Stimulated activated CD8-positive, alpha-beta memory T cell treated with anti-CD3 and anti-CD28 coated beads, Interleukin-2, amount 100 ng/mL, for 48 hours (primary cell): ENCODE results near the gene NTNG1.

Experiments
- DNase-seq, 2 donors: peaks; one replicate each; pipeline ENCODE4 v3.0.0-alpha.2; 2020; ENCODE audit warnings: low read depth in 2 of 2

The NTNG1 gene

DNA sequence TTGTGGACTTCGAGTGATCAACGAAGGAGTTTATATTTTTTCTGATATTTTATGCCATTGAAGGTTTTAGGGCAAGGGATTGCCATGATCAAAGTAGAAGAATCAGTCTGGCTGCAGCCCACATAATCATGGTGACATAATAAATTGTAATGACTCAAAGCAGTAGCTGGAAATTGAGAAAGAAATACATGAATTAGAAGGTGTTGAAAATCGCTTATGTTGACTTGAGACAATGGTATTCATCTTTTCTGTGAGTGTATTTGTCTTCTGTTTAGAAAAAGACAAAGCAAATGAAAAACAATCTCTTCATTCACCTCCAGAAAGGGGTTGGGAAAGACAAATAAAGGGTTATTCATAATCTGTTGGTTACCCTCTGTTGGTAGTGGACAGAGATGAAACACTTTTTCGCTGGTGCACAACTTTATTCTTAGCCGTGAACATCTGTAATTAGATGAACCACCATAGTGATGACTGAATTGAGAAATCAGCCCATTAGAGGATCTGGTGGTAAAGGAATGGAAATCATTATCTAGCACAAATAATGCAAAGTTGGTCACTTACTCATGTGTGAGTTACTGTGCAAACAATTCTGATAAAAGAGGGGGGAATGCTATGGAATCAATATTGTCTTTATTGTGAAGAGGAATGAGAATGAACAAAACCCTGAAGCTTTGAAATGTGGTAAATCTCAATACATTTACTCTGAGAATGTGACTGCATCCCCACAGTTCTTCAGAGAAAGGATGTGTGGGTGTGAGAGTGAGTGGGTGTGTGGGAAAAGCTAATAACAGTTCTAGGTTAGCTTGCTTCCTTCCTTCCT lies 121.8 kb downstream of the NTNG1 start:
- DNase-seq = no peak

DNA sequence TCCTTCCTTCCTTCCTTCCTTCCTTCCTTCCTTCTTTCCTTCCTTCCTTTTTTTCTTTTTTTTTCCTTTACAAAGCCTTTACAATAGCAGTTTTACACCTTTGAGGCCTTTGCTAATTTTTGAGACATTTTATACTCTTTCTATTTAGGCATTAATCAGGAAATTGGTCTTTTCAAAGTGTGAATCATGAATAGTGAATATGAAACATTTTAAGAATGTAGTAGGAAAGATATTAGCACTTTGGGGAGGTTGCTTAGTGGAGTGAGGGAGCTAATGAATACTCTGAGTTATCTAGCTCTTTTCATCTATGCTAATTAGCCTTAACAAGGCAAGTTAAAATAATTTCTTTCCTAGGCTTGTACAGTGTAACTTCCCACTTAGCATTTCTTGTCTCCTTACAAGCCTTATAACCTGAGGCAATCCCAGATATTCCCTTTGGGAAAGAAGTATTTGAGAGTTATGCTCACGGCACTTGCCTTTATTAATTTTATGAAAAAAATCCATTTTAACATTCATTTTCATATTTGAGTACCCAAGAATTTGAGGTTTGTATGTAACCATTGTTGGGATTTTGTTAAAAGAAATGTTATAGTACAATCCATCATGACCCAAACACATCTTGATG lies 122.6 kb downstream of the NTNG1 start:
- no peak for DNase-seq

DNA sequence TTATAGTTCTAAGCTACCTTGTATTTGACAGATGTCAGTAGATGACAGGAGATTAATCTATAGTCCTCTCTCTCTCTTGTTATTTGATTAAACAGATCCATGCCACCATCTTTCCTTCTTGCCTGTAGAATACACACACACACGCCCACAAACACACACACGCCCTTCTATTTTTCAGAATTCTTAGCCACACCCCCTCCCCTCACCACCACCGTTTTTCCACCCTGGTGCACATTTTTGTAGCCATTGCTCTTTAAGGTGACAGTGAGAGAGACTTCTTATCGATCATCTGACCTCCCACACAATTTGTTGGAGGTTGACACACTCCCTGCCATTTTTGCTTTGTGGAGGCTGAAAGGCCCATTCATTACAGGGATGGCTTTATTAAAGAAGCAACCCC lies 123.2 kb downstream of the NTNG1 start:
- DNase-seq = no peak

DNA sequence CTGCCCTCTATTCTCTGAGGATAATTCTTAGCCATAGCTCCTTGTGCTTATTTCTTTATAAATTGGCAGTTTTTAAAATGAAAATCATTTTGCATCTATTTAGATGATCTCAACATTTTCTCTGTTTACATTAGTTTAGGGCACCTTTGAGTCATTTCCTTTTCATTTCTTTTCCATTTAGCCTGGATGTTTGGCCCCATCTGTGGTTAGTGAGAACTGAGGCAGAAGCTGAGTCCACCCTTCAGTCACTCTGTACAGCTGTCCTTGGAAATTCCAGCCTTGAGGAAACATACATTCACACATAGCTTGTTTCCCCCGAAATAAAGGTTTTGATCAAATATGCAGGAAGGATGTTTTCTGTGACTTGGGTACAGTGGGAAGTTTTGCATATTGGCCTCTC lies 123.7 kb downstream of the NTNG1 start:
- no peak for DNase-seq

DNA sequence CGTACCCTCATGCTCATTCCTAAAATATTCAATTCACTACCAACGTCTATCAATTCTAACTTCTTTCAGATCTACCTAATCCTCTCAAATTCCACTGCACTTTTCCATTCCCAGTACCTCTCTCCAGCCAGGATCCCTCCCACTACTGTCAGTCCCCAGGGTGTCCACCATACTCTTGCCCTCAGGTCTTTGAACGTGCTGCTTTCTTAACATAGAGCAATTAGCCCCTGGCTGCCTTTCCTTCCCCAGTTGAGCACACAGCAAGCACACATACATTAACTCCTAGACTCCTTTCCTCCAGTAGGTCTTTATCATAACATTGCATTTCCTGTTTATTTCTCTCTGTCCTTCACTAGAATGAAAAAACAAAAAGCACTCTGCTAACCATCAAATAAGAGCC lies 126.7 kb downstream of the NTNG1 start:
- DNase-seq = no peak

DNA sequence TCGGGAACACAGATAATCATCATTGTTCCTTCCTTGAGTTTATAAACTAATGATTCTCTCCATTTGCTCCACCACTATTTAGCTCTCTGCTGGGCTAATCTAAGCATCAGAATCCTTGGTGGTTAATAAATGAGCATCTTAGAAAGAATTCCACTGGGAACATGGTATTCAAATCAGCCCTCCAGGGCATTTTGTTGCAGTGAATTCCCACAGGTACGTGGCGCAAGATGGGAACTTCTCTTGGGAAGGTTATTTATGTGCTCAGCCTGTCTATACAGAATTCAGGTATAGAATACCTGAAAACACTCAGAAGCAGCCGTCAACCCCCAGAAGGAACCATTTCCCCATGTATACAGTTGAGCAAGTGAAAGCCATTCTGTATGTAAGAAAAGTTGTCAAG lies 131.5 kb downstream of the NTNG1 start:
- DNase-seq = no peak

DNA sequence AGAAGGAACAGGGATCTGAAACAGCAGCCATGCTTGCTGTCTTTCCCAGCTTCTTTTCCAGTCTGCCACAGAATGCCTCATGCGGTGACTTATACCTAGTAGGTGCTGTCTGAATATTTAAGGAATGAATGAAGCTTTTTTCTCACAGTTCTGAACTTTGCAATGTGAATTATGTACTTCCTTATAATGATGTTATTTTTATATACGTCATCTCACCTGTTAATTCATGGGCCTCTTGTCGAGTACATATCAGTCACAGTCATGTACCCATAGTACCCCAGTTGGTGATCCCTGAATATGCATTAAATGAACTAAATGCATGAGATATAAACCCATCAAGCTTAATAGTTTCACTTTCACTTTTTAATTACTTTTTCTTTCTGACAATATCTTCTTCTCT lies 132.7 kb downstream of the NTNG1 start:
- DNase-seq = no peak

DNA sequence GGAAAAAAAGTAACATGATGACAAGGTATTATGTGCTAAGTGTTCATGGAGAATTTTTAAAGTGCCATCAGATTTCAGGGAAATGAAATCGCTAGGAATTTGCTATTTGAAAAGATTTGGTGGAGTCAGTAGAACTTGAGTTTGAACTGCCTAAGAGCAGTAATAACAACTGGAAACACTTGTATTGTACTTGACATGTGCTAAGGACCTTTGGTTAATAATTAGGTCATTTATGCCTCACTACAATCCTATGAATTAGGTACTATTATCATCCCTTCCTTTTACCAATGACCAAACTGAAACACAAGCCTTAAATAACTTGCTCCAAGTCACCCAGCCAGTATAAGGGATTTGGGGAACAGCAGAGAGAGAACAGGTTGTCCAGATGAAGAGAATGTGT lies 133.4 kb downstream of the NTNG1 start:
- DNase-seq = no peak

DNA sequence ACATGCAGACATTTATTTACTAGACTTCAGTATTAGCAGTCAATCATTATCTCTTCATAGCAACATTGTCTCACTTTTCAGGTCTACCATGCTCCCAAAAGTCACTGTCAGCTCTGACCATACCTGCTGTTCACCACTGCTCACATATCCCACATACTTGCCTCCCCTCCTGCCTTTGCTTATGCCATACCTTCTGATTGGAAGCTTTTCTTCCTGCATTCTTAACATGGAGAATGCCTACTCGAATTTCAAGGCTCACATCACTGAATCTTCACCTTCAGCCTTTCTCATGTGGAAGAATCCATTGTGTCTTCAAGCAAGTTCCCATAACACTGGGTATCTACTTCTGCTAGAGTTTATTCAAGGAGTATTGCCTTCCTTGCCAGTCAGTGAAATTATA lies 135.4 kb downstream of the NTNG1 start:
- no peak for DNase-seq

DNA sequence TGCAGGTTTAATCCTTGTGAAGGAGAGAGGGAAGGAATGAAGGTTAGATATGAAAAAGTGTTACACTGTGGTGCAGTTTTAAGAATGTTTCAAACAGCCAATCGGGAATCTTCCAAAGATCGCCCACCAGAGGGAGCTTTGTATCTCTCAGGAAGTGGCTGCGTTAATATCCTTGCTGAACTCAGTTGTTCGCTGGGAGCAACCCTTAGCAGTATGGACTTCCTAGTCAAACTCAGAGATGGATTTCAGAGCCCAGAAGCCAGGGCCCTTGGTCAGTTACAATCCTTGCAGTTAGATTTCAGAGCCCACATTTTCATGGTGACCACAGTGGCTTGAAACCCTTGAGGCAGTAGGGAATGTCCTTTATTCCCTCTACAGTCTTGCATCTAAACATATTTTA lies 136.2 kb downstream of the NTNG1 start:
- no peak for DNase-seq

DNA sequence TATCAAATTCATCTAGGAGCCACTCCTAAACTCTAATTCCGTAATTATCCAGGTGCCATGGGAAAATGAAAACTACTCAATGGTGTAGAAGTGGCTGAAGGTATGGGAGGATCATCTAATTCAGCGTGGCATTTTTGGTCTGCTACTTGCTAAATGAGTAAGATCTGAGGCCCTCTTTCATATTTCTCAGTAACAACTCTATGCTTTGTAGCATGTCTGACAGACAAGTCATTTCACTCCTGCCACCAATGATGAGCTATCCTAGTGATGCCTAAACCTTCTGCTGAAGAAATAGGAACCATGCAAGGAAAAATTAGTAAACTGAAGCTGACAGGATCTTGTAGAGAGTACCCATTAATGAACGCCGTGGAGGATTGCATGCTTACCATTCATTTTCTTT lies 145.3 kb downstream of the NTNG1 start:
- no peak for DNase-seq

DNA sequence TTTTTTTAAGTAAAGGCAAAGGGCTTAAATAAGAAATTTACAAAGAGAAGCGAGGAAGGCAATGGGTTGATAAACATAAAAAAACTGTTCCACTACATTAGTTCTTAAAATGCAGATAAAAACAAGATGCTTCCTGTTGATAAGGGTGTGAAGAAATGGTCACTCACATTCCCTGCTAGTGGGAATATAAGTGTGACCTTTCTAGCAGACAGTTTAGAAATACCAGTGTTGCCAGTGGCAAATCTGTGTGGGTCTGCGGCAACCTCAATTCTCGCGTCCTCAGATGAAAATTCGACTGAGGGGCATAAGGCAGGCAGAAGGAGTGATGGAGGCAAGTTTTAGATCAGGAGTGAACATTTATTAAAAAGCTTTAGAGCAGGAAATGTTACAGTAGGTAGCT lies 151.1 kb downstream of the NTNG1 start:
- no peak for DNase-seq

DNA sequence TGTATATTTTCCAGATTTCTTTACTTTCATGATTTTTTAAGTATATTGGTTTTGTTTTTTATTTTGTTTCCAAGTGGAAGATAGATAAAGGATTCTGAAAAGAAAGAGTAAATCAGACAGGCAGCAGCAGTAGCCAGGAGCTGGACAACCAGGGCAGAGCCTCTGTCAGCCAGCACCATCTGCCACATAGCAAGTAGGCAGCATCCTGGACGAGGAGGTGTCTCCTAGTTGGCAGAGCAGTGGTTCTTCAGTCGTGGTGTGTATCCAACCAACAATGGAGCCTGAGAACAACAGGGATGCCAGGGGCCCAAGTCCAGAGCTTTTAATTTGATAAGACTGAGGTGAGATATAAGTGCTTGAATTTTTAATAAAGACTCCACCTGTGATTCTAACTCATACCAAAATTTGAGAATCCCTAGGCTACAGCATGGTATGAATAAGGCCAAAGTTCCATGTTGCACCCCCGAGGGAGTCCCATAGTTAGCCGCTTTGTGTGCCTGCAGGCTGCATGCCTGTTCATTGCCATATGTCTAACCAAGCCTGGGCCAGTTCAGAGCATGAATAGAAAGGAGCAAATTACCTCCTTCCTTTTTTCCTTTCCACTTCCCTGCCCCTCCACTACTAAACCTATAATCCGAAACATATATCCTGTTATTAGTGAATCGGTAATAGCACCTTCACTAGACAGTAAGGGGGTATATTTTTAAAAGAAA lies 153.2 kb downstream of the NTNG1 start:
- DNase-seq = no peak

DNA sequence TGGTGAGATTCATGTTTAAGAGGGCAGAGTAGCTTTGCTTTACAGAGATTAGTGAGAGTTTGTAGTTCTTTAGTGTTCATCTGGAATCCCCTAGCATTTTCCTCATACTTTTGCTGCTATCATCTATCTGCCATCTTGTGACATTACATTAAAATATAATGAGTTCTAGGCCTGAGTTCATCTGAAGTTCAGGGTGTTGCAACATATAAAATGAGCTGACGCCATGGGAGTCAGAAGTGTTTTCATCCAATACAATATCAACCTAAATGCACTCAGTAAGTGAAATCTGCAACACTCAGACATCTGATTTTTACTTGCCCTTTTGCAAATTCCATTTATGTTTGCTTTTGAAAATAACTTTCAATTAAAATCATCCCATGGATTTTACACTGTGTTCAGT lies 153.8 kb downstream of the NTNG1 start:
- no peak for DNase-seq

DNA sequence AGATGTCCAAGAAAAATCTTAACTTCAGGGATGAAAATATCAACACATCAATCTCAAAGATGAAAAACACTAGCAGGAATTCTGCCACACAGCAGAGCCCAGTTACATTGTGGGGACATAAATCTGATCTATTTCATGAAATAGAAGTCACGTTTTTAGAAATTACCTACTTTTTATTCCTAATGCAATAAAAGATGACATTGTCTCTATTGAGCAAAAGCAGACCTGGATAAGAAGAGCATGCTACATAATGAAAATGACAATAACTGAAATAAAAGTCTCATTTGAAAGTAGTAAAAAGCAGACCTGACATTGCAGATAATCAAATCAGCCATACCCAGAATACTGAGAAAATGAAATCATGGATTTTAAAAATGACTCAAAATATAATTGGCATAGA lies 156.8 kb downstream of the NTNG1 start:
- DNase-seq = no peak

DNA sequence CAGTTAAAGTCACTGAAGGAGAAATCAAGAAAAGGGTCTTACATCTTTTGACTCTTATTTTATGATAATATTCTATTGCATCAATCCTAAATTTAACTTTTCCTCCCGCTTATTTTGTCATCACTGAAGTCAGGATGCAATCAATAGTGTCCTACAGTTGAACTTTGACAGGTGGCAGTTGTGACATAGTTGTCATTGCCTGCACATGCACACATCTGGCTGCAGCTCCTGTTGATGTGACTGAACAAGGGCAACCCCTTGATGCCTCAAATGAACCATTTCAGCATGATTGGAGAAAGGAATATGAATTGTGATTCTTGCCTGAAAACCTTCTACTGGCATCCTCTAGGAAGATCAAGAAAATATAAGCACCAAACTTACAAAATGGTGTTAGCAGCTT lies 157.7 kb downstream of the NTNG1 start:
- DNase-seq = no peak

DNA sequence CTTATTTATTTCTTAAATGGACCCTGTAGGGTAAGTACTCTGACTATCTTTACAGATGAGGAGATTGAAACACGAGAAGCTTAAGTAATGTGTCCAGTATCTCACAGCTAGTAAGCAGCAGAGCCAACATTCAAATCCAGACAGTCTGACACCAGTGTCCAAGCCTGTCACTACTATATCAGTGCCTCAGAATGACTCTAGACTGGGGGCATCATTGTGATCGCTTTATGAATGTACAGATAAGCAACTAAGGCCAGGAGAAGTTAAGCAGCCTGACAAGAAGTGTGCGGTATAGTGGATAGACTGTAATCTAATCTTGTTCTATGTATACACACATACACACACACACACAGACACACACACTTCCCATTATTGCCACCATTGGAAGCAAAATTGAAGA lies 158.7 kb downstream of the NTNG1 start:
- DNase-seq = no peak

DNA sequence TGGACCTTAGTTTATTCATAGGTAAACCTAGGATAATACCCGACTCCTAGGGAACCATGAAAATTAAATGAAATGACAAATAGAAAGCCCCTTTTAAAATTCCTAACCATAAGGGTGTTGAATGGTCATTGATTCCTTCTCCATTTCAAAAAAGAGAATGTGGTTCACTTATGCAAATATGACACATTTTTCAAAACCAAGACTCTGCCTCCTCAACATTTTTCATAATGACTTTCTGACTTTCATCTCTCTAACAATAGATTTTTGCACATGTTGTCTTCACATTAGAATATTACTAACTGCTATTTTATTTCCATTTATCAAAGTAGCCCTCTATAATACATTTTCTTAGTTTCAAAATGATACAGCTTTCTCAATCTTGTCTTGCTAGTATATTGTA lies 169.1 kb downstream of the NTNG1 start:
- DNase-seq = no peak

DNA sequence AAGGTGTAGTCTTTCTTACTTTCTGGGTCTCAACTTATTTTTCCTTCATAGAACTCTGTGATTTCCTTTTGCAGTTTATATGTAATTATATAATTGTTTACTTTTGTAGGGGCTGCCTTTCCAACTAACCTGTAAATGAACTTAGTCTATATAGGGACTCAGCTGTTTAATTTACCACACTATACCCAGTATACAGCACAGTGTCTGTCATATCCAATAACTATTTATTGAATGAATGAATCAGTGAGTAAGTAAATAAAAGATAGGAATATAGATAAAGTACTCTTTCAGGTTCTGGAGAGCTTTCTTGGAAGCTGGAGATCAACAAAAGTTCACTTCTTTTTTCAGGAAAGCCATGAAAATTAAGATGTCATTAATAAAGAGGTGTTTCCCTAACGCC lies 174.8 kb downstream of the NTNG1 start:
- no peak for DNase-seq

DNA sequence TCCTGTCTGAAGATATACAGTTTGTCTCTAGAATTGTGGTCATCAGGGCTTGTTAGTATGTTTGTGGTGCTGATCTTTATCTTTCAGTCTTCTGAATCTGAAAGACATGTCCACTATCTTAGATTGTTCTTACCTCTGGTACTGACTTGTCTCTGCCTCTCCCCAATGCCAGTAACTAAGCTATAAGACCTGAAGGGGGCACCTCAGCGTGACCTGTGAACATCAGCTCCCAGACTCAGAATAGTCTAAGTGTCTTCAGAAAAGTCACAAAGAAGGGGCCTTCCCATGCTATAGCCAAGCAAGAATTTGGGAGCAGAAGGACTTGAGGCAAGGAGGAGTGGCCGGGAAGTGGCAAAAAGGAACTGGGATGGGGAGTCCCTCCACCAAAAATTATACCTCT lies 178.1 kb downstream of the NTNG1 start:
- no peak for DNase-seq

DNA sequence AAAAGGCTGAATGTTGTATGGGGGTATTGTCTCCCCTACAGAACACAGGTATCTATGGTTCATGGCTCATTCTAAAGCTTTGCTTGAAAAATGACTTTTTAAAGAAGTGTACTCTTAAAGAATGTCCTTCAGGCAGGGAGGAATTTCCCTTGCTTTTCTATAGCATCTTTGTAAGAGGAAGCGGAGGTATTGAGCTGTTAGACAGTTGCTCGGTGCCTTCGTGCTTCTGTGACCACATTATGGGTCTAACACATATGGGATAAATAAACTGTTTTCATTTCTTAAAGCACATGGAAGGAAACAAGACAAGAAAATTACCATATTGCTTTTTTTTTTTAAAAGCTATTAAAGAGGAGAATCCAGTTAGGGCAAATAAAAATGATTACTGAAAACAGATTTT lies 182.9 kb downstream of the NTNG1 start:
- no peak for DNase-seq

DNA sequence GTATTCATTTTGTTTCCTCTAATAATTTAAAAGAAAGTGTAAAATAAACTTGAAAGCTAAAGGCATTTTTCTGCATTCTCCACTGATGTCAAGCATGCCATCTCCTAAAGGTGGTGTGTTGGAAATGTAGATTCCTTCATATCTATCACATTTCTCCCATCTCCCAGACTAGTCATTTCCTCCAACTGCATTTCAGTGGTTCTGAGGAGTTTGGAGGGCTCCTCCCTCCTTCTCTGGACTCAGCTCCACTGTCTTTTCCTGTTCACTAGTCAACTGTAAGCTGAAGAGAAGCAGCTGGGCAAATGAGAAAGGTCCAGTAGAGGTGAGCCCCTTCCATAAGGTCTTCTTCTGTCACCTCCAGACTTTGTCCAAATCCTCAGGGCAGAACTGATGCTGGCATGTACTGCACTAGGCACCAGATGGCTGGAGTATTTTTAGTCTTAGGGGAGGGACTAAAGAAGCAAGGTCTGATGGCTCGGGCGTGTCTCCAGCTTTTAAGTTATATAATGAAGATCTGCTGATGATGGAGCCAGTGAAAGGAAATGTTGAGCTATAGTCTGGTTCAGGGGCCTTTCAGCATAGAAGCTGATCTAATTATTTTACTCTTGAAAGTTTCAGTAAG lies 186.1 kb downstream of the NTNG1 start:
- no peak for DNase-seq

DNA sequence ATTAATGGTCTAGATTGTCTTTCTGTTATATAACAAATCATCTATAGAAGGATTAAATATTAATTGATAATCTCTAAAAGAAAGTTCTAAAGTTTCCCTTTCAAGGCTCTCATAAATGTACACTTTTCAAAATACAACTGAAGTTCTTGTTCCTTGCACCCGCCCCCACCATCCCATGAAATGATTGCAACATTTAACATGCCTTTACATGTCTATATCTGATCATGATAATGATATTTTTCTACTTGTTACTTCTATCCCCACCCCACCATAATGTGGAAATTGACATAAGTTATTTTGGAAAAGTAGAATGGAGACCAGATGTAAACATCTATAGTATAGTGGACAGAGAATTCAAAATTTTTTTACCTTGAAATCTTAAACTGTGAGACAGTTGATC lies 186.6 kb downstream of the NTNG1 start:
- DNase-seq = no peak
